Mammary epithelial cell (primary cell): ENCODE results near the gene METAP1D.

Experiments used
- EZH2 ChIP-seq: IDR thresholded peaks from 2 replicates; pipeline ENCODE4 v1.6.1; 2012; ENCODE audit warnings: low read length, inconsistent platforms, borderline replicate concordance
- TF ChIP-seq, protein P1 (sequence below), 2 donors: IDR thresholded peaks in 1 of 2; conservative IDR thresholded peaks in 1 of 2; 2 replicates each; pipeline ENCODE4 v1.5.1; 2011 to 2012; ENCODE audit warnings: inconsistent platforms in 2 of 2, low read length in 2 of 2, mild to moderate bottlenecking in 2 of 2, control low read depth in 1 of 2, low read depth in 1 of 2; ENCODE audit not compliant: insufficient read depth in 1 of 2; ENCODE audit errors: extremely low read depth in 1 of 2

GRCh38 chr2:172128484-172128883 lies 128.7 kb downstream of the METAP1D start:
- TF ChIP-seq, protein P1, sequence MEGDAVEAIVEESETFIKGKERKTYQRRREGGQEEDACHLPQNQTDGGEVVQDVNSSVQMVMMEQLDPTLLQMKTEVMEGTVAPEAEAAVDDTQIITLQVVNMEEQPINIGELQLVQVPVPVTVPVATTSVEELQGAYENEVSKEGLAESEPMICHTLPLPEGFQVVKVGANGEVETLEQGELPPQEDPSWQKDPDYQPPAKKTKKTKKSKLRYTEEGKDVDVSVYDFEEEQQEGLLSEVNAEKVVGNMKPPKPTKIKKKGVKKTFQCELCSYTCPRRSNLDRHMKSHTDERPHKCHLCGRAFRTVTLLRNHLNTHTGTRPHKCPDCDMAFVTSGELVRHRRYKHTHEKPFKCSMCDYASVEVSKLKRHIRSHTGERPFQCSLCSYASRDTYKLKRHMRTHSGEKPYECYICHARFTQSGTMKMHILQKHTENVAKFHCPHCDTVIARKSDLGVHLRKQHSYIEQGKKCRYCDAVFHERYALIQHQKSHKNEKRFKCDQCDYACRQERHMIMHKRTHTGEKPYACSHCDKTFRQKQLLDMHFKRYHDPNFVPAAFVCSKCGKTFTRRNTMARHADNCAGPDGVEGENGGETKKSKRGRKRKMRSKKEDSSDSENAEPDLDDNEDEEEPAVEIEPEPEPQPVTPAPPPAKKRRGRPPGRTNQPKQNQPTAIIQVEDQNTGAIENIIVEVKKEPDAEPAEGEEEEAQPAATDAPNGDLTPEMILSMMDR (conservative IDR thresholded peaks at IDR 0.05 in 1 of 2, IDR thresholded peaks at IDR 0.05 in 1 of 2; ENCODE audit: extremely low read depth in 1 of 2, insufficient read depth in 1 of 2, low read depth in 1 of 2, low read length in 2 of 2), result no peak
- TF ChIP-seq EZH2, result no peak
